Measurements from ENCODE around the gene CYP11A1.

CYP11A1 gene

DNA sequence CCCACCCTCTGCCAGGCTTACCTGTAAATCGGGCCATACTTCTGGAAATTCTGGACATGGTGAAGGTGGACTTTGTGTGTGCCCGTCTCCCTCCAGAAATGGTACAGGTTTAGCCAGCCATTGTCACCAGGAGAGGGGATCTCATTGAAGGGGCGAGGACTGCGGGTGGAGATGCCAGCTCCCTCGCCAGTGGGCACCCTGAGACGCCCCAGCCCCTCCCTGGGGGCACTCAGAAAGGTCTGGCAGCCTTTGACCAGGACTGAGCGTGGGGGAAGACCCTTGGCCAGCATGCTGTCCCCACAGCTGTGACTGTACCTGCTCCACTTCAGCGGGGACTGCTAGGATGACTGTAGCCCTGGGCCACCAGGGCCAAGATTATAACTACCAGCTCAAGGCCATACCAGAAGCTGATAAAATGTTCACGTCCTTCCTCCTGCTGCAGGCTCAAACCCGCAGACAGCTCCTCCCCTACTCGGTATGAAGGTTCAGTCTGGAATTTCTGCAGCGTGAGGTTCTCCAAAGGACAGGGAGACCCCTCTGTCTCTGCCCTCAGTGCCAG is at the start of gene CYP11A1:
CYP11A1 (minus strand) TSS at position 351 of the 559 bp plus-strand sequence; CDS start at position 290, 61 bp downstream.
- DNase-seq (ENCODE audit: low spot score) = no peak

DNA sequence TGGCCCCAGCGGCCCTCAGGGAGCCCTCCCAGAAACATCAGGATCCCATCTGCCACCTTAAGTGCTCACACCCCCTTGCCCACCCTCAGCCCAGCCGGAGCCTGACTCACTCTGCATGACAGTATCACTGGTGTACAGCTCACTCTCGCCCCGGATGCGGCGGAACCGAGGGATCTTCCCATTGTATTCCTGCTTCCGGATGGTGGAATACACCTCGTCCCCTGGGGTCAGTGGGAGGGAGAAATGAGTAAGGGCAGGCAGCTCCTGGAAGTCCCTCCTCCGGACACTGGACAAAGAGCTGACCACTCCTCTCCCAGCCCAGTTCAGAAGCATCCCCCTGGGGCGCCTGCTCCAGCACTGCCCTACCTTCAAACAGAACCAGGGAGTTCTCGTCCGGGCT is 49.8 kb upstream of the CYP11A1 start:
- peak; percentile 89 for DNase-seq (ENCODE audit: low spot score)

DNA sequence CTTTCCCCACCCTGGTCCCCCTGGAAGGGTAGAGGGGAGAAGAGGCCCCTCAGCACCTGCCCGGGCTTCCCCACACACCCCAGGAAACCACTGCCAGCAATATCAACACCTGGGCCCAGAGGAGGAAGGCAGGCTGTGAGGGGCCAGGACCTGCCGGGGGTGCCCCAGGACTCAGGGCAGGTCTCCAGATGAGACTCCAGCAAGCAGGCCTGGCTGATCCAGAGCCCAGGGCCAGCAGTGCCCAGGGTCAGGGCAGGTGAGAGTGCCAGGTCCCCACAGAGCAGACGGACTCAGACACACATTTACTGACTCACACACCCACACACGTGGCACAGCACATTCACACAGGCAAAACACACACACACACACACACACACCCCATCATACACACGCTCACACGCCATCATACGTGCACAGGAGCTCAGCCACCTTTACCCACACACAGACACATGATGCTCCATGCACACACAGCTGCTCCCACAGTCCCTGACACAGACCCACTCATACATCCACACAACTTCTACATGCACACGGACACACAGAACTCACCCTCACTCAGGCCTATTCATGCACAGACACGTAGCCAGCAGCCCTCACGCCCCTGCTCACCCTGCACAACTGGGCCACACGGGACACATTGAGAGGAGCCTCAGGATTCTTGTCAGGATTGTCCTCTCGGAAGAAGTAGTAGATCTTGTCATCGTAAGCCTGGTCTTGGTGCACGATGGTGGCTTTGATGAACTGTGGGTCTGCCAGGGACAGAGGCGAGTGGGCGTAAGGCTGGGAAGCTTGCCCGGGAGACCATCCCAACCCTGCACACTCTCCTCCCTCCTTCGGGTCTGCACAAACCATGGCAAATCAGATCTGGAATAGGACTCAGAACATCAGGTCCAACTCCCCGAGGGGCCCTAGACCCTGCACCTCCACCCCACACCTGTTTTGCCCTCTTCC is 48.8 kb upstream of the CYP11A1 start:
- DNase-seq (ENCODE audit: low spot score) = peak; percentile 29

DNA sequence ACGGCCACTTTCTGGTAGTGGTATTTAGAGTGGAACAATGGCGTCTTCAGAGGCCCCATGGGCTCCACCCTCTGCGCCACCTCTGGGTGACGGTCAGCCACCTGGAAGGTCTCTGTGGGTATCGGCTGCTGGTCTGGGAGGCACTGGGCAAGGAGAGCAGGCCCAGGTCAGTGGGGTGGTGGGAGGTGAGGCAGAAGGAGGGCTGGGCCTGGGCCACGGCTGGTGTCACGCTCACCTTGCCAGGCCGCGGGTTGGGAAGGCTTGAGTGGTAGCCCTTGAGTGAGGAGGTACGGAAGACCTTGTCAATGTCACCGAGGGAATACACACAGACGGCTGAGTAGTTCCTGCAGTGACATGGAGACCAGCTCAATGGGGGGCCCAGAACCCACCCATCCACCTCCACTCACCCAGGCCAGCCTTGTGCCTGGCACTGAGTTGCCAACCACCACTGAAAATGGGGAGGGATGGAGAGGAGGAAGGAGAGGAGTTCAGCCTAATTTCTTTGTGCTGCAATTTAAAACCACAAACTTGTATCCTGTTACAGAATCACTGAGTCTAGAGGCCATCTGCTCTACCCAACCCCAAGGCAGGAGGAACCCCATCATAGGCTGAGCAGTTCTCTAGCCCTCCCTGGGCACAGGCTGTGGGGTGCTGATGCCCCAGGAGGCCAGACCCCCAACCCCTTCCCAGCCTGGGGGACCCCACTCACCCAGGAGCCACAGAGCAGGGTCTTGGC is 47.3 kb upstream of the CYP11A1 start:
- no peak for DNase-seq (ENCODE audit: low spot score)

DNA sequence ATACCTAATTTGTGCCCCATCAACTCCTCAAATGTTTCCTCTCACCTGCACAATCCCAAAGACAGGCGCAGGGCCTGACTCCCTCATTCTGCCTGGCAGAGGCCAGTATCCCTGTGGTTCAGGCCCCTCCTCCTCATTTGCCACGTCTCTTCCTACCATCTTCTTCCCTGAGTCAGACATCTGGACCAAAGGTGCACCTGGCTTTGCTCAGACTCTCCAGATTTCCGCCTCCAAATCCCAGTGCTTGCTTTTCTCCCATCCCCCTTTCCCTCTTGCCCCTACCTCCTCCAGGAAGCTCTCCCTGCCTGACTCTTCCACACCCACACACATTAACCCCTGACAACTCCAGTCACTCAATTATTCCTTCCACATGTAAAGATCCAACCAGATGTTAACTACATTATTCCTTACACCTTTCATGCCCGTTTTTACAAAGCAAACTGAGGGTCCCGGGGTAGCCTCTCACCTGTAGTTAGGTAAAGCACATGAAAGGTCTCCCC is 46.7 kb upstream of the CYP11A1 start:
- no peak for DNase-seq (ENCODE audit: low spot score)

DNA sequence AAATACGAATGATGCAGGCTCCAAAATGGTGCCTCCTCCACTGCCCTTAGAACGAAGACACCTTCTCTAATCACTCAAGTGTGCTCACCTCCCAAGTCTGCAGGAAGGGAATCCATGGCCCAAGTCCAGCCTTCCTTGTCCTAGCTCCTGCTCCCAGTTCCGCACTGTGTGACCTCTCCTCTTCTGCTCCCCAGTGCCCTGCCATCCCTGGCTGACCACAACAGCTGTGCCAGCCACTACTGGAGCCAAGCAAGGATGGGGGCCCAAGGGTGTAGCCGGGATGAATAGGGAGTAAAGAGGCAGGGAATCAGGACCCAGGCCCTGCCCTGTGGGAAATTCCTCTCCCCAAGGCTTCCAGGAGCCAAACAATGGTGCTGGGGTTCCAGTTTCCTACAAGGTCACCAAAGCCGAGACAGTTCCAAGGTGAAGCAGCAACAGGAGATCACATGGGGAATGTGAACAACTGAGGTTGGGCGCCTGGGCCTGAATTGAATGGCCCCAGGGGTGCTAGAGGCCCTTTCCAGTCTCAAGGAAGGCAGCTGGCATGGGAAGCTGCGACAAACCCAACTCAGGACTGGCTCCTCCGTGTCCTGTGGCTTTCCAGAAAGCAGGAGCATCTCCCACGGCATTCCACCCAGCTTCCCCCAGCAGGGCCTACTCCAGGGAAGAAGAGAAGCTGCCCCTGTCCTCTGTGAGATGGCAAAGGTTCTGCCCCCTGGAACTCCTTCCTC is 46.1 kb upstream of the CYP11A1 start:
- no peak for DNase-seq (ENCODE audit: low spot score)

DNA sequence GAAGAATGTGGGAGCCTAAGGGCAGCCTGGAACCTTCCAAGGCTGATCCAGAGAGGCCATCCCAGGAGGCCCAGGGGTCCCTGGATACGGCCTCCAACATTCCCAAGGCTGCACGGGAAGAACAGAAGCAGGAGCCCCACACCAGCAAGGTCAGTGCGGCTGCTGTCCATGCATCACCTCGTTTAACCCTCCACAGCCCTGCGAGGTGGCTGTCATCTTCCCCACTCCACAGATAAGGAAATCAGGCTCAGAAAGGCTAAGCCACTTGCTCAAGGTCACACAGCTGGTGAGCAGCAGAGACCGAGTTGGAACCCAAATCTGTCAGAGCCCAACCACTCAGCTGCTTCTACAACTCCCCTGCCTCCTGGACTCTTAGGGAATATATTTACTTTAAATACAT is 44.7 kb upstream of the CYP11A1 start:
- DNase-seq (ENCODE audit: low spot score) = no peak

DNA sequence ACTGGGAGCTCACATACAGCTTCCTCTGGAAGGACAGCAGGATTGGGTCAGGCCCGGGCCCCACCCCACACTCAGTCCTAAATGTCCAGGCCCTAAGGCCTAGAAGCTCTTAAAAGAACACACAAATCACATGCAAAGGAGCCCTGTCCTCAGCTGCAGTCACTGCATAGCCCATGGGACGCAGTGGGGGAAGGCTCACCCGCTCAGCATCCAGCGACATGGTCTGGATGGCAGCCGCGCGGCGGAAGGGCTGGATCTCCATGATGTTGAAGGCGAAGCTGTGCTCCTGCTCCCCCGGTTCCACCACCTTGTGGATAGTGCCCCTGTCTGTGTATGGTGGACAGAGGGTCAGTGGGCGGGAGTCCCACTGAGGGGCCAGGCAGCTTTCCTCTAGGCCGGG is 44.2 kb upstream of the CYP11A1 start:
- DNase-seq (ENCODE audit: low spot score) = no peak

DNA sequence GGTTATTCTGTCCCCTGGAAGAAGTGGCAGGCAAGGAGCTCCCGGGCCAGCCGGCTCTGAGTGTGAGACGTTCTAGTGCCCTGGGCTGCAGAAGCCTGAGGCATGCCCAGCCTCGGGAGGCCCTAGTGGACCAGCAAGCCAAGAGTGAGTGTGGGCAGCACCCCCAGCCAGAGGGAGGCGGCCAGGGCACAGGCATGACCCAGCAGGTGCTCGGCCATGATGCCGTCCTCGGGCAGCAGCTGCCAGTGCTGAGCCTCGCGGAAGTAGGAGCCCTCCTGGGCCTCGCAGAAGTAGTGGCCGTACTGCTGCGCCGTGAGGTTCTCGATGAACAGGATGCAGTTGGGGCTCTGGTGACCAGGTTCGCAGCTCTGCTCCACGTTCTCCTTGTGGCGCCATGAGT is 43.1 kb upstream of the CYP11A1 start:
- DNase-seq (ENCODE audit: low spot score) = no peak

DNA sequence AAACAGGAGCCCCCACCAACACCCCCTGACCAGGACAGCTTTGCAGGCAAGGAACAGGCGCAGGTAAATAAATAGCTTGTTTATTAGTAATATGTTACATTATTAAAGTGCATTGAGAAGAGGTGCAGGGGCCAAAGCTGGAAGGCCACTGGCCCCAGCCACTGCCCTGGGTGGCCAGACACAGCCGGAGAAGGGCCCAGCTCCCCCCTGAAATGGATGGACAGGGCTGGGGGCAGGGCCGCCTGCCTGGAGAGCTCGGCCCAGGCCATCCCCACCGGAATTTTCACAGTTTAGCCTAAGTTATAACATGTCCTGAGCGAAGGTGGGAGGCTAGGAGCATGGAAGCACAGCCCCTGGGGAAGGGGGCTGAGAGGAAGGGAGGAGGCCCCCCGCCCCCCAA is 41.8 kb upstream of the CYP11A1 start:
- DNase-seq (ENCODE audit: low spot score) = no peak

DNA sequence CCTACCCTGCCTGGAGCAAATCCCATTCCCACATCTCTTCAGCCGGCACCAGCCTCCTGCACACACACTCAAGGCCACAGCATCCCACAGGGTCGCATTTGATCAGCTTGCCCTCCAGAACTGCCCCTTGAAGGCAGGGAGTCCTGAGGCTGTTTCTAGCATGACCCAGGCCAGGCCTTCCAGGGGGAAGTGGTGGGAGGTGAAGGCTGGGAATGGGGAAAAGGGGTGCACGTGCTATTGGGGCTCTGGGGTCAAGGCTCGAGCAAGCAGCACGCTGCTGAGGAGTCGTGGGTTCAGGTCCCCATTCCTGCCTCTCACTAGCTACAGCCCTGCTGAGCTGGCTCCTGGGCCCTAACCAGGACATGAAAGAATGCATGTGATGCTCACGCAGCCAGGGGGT is 41.4 kb upstream of the CYP11A1 start:
- no peak for DNase-seq (ENCODE audit: low spot score)

DNA sequence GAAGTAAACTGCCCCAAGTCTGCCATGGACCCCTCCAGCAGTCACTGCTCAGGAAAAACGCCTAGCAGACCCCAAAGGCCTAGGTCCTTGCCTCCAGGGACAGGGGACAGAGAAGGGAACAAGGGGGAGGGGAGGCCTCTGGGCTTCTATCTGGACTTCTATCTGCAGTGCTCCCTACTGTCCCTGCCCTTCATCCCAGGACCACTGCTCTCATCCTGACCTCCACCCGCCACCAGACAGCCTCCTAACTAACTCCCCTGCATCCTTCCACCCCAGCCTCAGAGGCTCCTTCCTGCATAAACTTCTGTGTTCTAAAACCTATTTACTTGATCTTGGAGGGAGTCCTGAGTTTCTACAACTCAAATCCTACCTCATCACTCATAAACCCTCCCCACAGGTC is 40.9 kb upstream of the CYP11A1 start:
- DNase-seq (ENCODE audit: low spot score) = no peak

DNA sequence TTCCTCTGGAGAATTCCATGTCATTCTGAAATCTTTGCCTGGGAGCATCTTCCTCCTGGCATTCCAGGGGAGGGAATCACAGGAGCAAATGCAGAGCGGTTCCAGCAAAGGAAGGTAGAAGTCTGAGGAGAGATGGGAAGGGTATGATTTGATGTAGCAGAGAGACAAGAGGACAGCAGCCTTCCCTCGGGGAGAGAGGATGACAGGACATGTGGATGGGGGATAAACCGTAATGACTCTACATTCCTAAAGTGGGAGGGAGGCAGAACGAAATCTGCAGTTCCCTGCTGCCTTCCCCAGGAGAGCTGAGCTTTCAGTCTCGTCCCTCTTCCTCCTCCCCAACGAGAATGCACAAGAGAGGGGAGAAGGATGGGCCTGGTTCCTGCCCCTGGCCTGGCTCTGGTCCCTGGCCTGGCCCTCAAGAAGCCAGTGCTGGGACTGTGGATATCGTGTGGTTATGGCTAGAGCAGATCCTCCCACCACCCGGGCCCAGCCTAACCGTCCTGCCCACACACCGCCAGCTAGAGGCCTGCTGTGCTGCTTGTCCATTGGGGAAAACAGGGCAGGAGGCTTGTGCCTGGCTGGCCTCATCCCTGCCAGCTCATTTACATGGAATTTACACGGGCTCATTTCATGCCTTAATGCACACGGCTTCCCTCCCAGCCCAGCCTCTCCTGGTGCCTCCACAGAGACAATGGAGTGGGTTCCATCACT is 39.7 kb upstream of the CYP11A1 start:
- peak; percentile 32 for DNase-seq (ENCODE audit: low spot score)

DNA sequence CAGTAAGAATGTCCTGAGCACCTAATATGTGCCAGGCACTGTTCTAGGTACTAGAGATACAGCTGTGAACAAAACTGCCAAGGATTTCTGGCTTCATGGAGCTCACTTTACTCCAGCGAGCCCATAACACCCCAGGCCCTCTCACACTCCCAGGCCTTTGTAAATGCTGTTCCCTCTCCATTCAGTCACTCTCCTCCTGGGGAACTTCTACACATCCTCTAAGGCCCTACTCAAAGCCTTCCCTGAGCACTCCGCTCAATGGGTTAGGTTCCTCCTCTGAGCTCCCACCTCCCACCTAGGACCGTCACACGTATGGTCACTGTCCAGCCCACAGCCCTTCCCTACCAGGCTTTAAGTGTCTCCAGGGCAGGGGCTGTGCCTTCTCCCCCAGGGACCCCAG is 39.1 kb upstream of the CYP11A1 start:
- DNase-seq (ENCODE audit: low spot score) = no peak

DNA sequence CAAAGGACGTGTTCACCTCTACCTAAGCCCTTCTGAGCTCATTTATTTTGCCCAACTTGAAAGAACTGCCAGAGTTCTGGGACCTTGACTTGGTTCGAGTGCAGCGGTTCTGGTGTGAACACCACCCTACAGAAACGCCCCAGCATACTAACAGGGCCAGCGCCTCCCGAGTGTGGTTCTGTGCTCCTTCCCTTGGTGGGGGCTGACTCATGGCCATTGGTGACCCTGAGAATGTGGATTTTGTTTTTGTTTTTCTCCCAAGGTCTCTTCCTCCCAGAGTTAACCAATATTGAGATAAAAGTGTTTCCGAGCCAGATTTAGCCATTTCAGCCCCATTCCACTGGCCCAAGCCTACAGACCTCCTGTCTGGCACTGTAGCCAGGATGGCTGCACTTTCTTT is 38.4 kb upstream of the CYP11A1 start:
- DNase-seq (ENCODE audit: low spot score) = no peak

DNA sequence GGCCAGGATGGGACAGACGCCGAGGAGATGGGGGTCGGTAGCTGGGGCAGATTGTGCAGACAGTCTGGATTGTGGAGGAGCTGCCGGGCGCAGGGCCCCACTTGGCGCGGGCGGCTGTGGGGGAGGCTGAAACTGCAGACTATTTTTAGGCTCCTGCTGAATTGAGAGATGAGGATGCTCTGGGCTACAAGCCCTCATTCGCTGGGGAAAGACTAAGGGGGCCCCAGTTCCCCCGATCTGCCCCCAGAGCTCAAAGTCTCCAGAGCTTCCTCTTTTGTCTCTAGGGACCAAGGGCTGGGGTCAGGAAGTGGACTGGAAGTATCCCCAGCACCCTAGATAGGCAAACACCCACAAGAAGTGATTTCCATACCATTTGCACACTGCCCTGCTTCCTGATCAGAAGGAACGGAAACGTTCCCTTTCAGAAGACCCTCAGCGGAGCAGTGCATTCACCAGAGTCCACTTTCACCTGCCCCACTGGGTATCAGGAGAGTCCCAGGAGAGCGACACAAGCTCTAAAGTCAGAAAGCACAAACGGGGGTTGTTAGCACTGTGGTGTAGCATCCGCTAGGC is 36.6 kb upstream of the CYP11A1 start:
- no peak for DNase-seq (ENCODE audit: low spot score)

DNA sequence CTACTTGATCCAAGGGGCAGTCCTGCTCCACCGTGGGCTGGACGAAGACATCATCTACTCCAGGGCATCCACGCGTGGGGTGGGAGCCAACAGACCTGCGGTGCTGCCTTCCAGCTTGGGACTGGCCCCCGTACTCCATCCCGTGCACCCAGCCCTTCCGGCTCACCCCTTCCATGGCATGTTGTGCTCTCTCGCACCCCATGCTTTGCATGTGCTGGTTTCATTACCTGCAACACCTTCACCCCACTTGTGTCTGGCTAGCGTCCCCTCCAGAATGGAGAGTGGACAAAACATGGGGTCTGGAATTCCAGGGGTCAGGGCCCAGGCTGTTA is 36.1 kb upstream of the CYP11A1 start:
- no peak for DNase-seq (ENCODE audit: low spot score)

DNA sequence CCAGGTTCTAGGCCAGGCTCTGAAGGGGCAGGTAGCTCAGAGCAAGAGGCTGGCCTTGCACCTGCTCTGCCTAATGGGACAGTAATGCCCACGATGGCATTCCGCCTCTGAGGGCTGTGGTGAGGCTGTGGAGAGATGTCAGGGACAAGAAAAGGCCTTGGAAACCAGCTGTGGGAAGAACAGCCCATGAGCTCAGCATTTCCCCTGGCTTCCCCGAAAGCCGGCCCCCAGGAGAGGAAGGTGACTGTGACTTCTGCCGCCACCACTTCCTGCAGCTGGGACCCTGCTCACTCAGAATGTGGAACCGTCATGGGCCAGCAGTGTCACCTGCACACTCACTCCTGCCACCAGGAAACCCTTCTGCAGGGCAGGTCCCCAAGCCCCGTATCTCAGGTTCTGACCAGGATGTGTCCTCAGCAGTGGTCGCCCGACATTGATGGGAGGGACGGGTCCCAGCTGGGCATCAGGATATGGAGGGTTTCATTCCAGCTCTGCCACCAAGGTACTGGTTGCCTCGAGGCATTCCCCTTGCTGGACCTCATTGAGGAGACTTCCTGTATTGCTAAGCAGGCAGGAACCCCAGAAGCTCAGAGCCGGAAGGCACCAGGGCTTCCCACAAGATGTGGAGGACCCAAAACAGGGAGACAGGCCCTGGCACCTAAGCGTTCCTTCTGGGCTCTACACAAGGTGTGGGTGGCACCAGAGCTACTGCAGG is 35.6 kb upstream of the CYP11A1 start:
- DNase-seq (ENCODE audit: low spot score) = no peak

DNA sequence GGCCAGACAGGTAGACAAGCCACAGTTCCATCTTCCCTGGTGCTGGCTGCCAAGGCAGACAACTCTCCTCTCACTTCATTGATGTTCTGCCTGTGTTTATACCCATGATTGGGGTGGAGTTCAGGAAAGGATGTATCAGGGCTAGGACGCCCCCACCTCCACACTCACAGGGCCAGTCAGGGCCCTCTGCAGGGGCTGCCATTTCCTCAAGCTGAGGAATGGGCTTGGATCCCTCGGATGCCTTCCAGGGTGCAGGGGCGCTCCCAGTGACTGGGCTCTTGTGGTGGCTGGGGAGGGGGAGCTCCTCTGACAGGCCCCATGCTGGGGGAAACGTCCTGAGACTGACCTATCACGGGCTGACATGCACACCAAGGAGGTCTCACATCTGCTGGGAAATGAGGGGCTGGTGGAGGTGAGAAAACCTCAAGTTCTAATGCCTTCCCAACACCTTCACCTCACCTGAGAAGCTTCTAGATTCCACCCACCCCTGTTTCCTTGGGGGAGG is 34.9 kb upstream of the CYP11A1 start:
- no peak for DNase-seq (ENCODE audit: low spot score)

Measured in COLO829 (cell line).